DOHH2 (cell line): ENCODE measurements around the gene GUK1.

ENCODE experiments used
- H3F3A ChIP-seq: fragments of 200-600 bp; sonication (generic), shearing (Covaris generic); 2 replicates; pipeline ENCODE4 v1.6.0; 2016; ENCODE audit warnings: antibody characterized with exemption, mild to moderate bottlenecking; ENCODE audit not compliant: control insufficient read depth, insufficient read depth
- H3K27ac ChIP-seq: fragments of 200-600 bp; sonication (generic); 2 replicates; pipeline ENCODE4 v1.5.1; 2014; ENCODE audit warnings: low read depth, mild to moderate bottlenecking, low read length, moderate library complexity
- H3K27me3 ChIP-seq: fragments of 200-600 bp; sonication (generic); 2 replicates; pipeline ENCODE4 v1.6.1; 2014; ENCODE audit warnings: mild to moderate bottlenecking, low read length, mixed read lengths; ENCODE audit not compliant: control insufficient read depth
- H3K36me3 ChIP-seq: fragments of 200-600 bp; sonication (generic); 2 replicates; pipeline ENCODE4 v1.6.1; 2014; ENCODE audit warnings: mild to moderate bottlenecking, low read length, moderate library complexity, mixed read lengths; ENCODE audit not compliant: control insufficient read depth
- H3K4me1 ChIP-seq: fragments of 200-600 bp; sonication (generic); 2 replicates; pipeline ENCODE4 v1.6.1; 2014; ENCODE audit warnings: mild to moderate bottlenecking, low read length, mixed read lengths; ENCODE audit not compliant: control insufficient read depth
- H3K4me2 ChIP-seq: fragments of 200-600 bp; sonication (generic); 2 replicates; pipeline ENCODE4 v1.6.0; 2014; ENCODE audit warnings: mild to moderate bottlenecking, low read length, moderate library complexity
- H3K4me3 ChIP-seq: fragments of 200-600 bp; sonication (generic); 2 replicates; pipeline ENCODE4 v1.5.1; 2014; ENCODE audit warnings: mild to moderate bottlenecking, low read length, mixed read lengths
- H3K79me2 ChIP-seq: fragments of 200-600 bp; sonication (generic); 2 replicates; pipeline ENCODE4 v1.6.1; 2014; ENCODE audit warnings: mild to moderate bottlenecking, low read length, mixed read lengths; ENCODE audit not compliant: control insufficient read depth
- H3K9me2 ChIP-seq: fragments of 200-600 bp; sonication (generic); replicated peaks from 2 replicates; pipeline ENCODE4 v1.6.1; 2014; ENCODE audit warnings: mild to moderate bottlenecking, low read length, mixed read lengths; ENCODE audit not compliant: control insufficient read depth
- H3K9me3 ChIP-seq: fragments of 200-600 bp; sonication (generic); 2 replicates; pipeline ENCODE4 v1.6.1; 2014; ENCODE audit warnings: antibody characterized with exemption, low read length, mixed read lengths; ENCODE audit not compliant: control insufficient read depth, insufficient read depth
- H4K20me1 ChIP-seq: fragments of 200-600 bp; sonication (generic); 2 replicates; pipeline ENCODE4 v1.6.0; 2014; ENCODE audit warnings: low read depth, mild to moderate bottlenecking, antibody characterized with exemption, low read length, moderate library complexity; ENCODE audit not compliant: control insufficient read depth, insufficient read depth
- CTCF ChIP-seq: fragments of 200-600 bp; sonication (generic); IDR thresholded peaks from one replicate; pipeline ENCODE4 v1.5.1; 2014; ENCODE audit warnings: antibody characterized with exemption, mild to moderate bottlenecking, low read depth, low read length; ENCODE audit not compliant: poor library complexity, severe bottlenecking
- EZH2phosphoT487 ChIP-seq: fragments of 200-600 bp; sonication (generic); IDR thresholded peaks from 2 replicates; pipeline ENCODE4 v1.6.1; 2017; ENCODE audit warnings: borderline replicate concordance, mild to moderate bottlenecking, antibody characterized with exemption, low read length, moderate library complexity, mixed read lengths

The GUK1 gene

GRCh38 chr1:228095161-228095560, 44.9 kb upstream of the GUK1 start:
- H3K4me3 ChIP-seq, result no peak overlapping the region
- H3F3A ChIP-seq, result peaks cover 7% of the 10 kb centered on the region; the same call in 1 of the 2 replicates
- H3K27ac ChIP-seq, result no peak overlapping the region
- H3K9me3 ChIP-seq, result peaks cover 41% of the 10 kb centered on the region
- peaks cover 89% of the 10 kb centered on the region for H3K79me2 ChIP-seq
- no peaks in the 10 kb centered on the region for H3K4me1 ChIP-seq
- H4K20me1 ChIP-seq, result peaks cover 15% of the 10 kb centered on the region
- peaks cover 99% of the 10 kb centered on the region for H3K36me3 ChIP-seq
- TF ChIP-seq EZH2phosphoT487 (no peak), CTCF (no peak)
- H3K4me2 ChIP-seq, result no peak overlapping the region
- no peaks in the 10 kb centered on the region for H3K27me3 ChIP-seq
- H3K9me2 ChIP-seq, result no peaks in the 10 kb centered on the region

DNA sequence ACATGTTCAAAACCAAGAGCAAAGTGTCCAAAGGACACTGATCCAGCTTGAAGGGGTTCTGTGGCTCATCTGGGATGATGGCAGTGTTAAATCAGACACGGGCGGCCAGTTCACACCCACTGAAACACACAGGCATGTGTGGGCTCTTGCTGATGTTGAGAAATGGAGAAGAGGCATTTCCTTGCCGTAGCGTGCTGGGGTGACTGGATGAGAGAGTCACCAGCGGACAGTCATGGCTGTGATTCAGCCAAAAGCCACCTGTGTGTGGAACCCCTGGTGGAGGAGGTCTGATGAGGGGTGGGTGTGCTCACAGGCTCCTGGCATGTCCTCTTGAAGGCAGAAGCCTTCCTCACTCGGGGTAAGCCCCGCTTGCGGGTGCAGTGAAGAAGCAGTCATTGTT, 44.1 kb upstream of the GUK1 start:
- H3K79me2 ChIP-seq, result peaks cover 81% of the 10 kb centered on the region
- H4K20me1 ChIP-seq, result peaks cover 14% of the 10 kb centered on the region
- H3K4me3 ChIP-seq, result no peak overlapping the region
- peaks cover 2% of the 10 kb centered on the region for H3K4me1 ChIP-seq
- H3K36me3 ChIP-seq, result peaks cover 96% of the 10 kb centered on the region
- peaks cover 13% of the 10 kb centered on the region for H3F3A ChIP-seq
- H3K4me2 ChIP-seq, result no peak overlapping the region
- H3K27ac ChIP-seq, result no peak overlapping the region
- H3K9me2 ChIP-seq, result no peaks in the 10 kb centered on the region
- no peaks in the 10 kb centered on the region for H3K27me3 ChIP-seq
- TF ChIP-seq CTCF (no peak), EZH2phosphoT487 (no peak)
- peaks cover 37% of the 10 kb centered on the region for H3K9me3 ChIP-seq

- Histone ChIP-seq H3K4me2 (no peak overlapping the region), H3K79me2 (peaks cover 79% of the 10 kb centered on the region), H3K4me3 (no peak overlapping the region), H3K9me3 (peaks cover 30% of the 10 kb centered on the region), H3K4me1 (peaks cover 9% of the 10 kb centered on the region), H3K27ac (no peak overlapping the region), H3F3A (peaks cover 20% of the 10 kb centered on the region), H3K36me3 (peaks cover 96% of the 10 kb centered on the region), H3K27me3 (no peaks in the 10 kb centered on the region), H3K9me2 (no peaks in the 10 kb centered on the region), H4K20me1 (peaks cover 11% of the 10 kb centered on the region)
- TF ChIP-seq EZH2phosphoT487 (no peak), CTCF (no peak)
Measured at GRCh38 chr1:228096416-228097332, 43.4 kb upstream of the GUK1 start.
